Nephron progenitor cell (in vitro differentiated cells): ENCODE results near the gene USP6NL.

ENCODE experiments used
- DNase-seq: peaks from one replicate; pipeline ENCODE4 v3.0.0; 2021
- H3K27ac Mint-ChIP-seq: 2 replicates; pipeline ENCODE4 v1.8.0; 2021; ENCODE audit warnings: mild to moderate bottlenecking, moderate library complexity, mixed read lengths
- H3K27me3 Mint-ChIP-seq: 2 replicates; pipeline ENCODE4 v1.8.0; 2021; ENCODE audit warnings: mild to moderate bottlenecking, low read depth, mixed read lengths; ENCODE audit not compliant: poor library complexity
- H3K36me3 Mint-ChIP-seq: 2 replicates; pipeline ENCODE4 v1.8.0; 2021; ENCODE audit warnings: low read depth, mixed read lengths
- H3K4me1 Mint-ChIP-seq: 2 replicates; pipeline ENCODE4 v1.8.0; 2021; ENCODE audit warnings: mixed read lengths
- H3K4me3 Mint-ChIP-seq: 2 replicates; pipeline ENCODE4 v1.8.0; 2021; ENCODE audit warnings: mild to moderate bottlenecking, moderate library complexity, mixed read lengths
- H3K9me3 Mint-ChIP-seq: 2 replicates; pipeline ENCODE4 v1.8.0; 2021; ENCODE audit warnings: mild to moderate bottlenecking, moderate library complexity, mixed read lengths
- CTCF ChIP-seq: fragments of 200-600 bp; sonication (generic); IDR thresholded peaks from 2 replicates; pipeline ENCODE4 v1.5.0; 2021; ENCODE audit warnings: antibody characterized with exemption

USP6NL gene

GRCh38 chr10:11414314-11415038, 197.0 kb downstream of the USP6NL start:
- Mint-ChIP-seq H3K36me3 (peaks cover 5% of the 10 kb centered on the region), H3K9me3 (peaks cover 54% of the 10 kb centered on the region), H3K4me1 (no peaks in the 10 kb centered on the region), H3K4me3 (no peak overlapping the region), H3K27ac (no peak overlapping the region), H3K27me3 (peaks cover 3% of the 10 kb centered on the region)
- DNase-seq: no peak
- TF ChIP-seq CTCF: no peak

- DNase-seq: no peak
- H3K27me3 Mint-ChIP-seq: peaks cover 12% of the 10 kb centered on the region
- peaks cover 5% of the 10 kb centered on the region for H3K36me3 Mint-ChIP-seq
- H3K27ac Mint-ChIP-seq: no peak overlapping the region
- H3K4me1 Mint-ChIP-seq: no peaks in the 10 kb centered on the region
- H3K4me3 Mint-ChIP-seq: no peak overlapping the region
- H3K9me3 Mint-ChIP-seq: peaks cover 45% of the 10 kb centered on the region
- no peak for TF ChIP-seq CTCF
These were observed 199.4 kb downstream of the USP6NL start for GRCh38 chr10:11411926-11412545.

- H3K27ac Mint-ChIP-seq: no peak overlapping the region
These were observed 202.1 kb downstream of the USP6NL start for GRCh38 chr10:11409357-11409756.

GRCh38 chr10:11407939-11408338, 203.5 kb downstream of the USP6NL start:
- no peak for TF ChIP-seq CTCF
- Mint-ChIP-seq H3K27ac (no peak overlapping the region), H3K27me3 (peaks cover 12% of the 10 kb centered on the region), H3K4me1 (peaks cover 11% of the 10 kb centered on the region), H3K4me3 (no peak overlapping the region), H3K36me3 (peaks cover 5% of the 10 kb centered on the region), H3K9me3 (peaks cover 41% of the 10 kb centered on the region)
- no peak for DNase-seq

More at GRCh38 chr10:11409357-11409756, 202.1 kb downstream of the USP6NL start:
- no peak for TF ChIP-seq CTCF
- H3K4me1 Mint-ChIP-seq: peaks cover 8% of the 10 kb centered on the region
- peaks cover 5% of the 10 kb centered on the region for H3K36me3 Mint-ChIP-seq
- no peak for DNase-seq
- H3K4me3 Mint-ChIP-seq: no peak overlapping the region
- peaks cover 46% of the 10 kb centered on the region for H3K9me3 Mint-ChIP-seq
- peaks cover 12% of the 10 kb centered on the region for H3K27me3 Mint-ChIP-seq

GRCh38 chr10:11406746-11407145, 204.7 kb downstream of the USP6NL start:
- no peak for TF ChIP-seq CTCF
- no peak for DNase-seq
- H3K4me1 Mint-ChIP-seq: peaks cover 19% of the 10 kb centered on the region

GRCh38 chr10:11404901-11405300, 206.5 kb downstream of the USP6NL start:
- no peak overlapping the region for H3K4me3 Mint-ChIP-seq
- H3K36me3 Mint-ChIP-seq: no peaks in the 10 kb centered on the region
- no peak for DNase-seq
- H3K27me3 Mint-ChIP-seq: peaks cover 14% of the 10 kb centered on the region
- H3K9me3 Mint-ChIP-seq: peaks cover 19% of the 10 kb centered on the region
- no peak for TF ChIP-seq CTCF
- no peak overlapping the region for H3K27ac Mint-ChIP-seq
- peaks cover 29% of the 10 kb centered on the region for H3K4me1 Mint-ChIP-seq

More at GRCh38 chr10:11406746-11407145, 204.7 kb downstream of the USP6NL start:
- no peak overlapping the region for H3K27ac Mint-ChIP-seq
- peaks cover 36% of the 10 kb centered on the region for H3K9me3 Mint-ChIP-seq
- H3K36me3 Mint-ChIP-seq: no peaks in the 10 kb centered on the region
- no peak overlapping the region for H3K4me3 Mint-ChIP-seq
- peaks cover 12% of the 10 kb centered on the region for H3K27me3 Mint-ChIP-seq
